Epithelial cell of proximal tubule (primary cell): Measurements from ENCODE around the gene DMXL2. TPM values are rescaled to one million over a fixed set of nuclear protein-coding genes. Genes with fewer than 3 reads are reported as not detected.
"Not testable (repeated sequence)": the region's sequence is repeated elsewhere in the genome, so short reads cannot be mapped to it uniquely, and the experiment has no call there.

Experiments used
- DNase-seq: peaks from one replicate; pipeline ENCODE4 v3.0.0-alpha.2; 2011; ENCODE audit warnings: low read depth
- H3K4me3 ChIP-seq: 2 replicates; pipeline ENCODE4 v1.5.1; 2011; ENCODE audit warnings: low read depth, mild to moderate bottlenecking, low read length
- total RNA-seq: library from RNA; depleted of rRNA; stranded (reverse); fragments of >200 nt; gene quantifications from 2 replicates; pipeline ENCODE4 v1.2.3, GENCODE V29; 2015
- TF ChIP-seq, protein P1 (sequence below): conservative IDR thresholded peaks from 2 replicates; pipeline ENCODE4 v1.5.1; 2012; ENCODE audit warnings: low read depth, mild to moderate bottlenecking, low read length

DMXL2 gene
- total RNA-seq, 1 donor from 2014 or later = 8.7 TPM

DNA sequence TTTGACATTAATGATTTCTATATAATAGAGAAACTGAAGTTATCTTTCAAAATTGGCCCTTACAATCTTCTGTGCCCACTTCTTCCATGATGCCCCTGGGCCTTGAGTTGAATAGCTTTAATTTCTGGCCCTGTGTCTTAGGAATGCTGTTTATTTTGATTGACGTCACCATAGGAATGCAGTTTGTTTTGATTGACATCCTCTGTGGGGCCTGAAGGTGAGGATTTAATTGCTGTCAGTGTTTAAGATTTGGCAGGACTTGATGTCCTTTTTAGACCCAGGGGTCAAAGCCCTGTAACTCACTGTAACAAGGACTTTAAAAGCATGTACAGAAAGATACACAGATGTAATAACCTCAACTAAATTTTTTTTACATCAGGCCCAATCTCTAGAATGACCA is 197.8 kb downstream of the DMXL2 start:
- DNase-seq = no peak

DNA sequence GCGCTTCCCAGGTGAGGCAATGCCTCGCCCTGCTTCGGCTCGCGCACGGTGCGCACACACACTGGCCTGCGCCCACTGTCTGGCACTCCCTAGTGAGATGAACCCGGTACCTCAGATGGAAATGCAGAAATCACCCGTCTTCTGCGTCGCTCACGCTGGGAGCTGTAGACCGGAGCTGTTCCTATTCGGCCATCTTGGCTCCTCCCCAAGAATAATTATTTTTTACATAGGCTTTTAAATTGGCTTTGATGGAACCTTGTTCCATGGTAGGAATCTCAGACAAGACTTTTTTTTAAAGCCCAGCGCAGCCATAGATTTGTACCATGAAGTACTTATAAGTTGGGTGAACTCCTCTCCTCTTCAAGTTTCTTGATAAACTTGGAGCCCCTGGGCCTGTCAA is 199.5 kb downstream of the DMXL2 start:
- not testable (repeated sequence) for H3K4me3 ChIP-seq, DNase-seq

More for the DNA sequence above, 197.8 kb downstream of the DMXL2 start:
- H3K4me3 ChIP-seq = no peak overlapping the region
- TF ChIP-seq, protein P1, sequence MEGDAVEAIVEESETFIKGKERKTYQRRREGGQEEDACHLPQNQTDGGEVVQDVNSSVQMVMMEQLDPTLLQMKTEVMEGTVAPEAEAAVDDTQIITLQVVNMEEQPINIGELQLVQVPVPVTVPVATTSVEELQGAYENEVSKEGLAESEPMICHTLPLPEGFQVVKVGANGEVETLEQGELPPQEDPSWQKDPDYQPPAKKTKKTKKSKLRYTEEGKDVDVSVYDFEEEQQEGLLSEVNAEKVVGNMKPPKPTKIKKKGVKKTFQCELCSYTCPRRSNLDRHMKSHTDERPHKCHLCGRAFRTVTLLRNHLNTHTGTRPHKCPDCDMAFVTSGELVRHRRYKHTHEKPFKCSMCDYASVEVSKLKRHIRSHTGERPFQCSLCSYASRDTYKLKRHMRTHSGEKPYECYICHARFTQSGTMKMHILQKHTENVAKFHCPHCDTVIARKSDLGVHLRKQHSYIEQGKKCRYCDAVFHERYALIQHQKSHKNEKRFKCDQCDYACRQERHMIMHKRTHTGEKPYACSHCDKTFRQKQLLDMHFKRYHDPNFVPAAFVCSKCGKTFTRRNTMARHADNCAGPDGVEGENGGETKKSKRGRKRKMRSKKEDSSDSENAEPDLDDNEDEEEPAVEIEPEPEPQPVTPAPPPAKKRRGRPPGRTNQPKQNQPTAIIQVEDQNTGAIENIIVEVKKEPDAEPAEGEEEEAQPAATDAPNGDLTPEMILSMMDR = no peak

DNA sequence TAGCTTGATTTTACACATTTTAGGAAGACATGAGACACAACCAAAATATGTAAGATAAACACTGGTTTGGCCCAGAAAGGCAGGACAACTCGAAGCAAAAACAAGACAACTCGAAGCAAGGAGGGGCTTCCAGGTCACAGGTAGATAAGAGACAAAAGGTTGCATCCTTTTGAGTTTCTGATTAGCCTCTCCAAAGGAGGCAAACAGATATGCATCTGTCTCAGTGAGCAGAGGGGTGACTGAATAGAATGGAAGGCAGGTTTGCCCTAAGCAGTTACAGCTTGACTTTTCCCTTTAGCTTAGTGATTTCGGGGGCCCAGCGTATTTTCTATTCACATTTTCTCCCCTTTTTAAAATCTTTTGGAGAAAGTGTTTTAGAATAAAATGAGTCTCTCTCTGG is 206.4 kb downstream of the DMXL2 start:
- DNase-seq = no peak
- H3K4me3 ChIP-seq = no peak overlapping the region
- TF ChIP-seq, protein P1 = no peak

DNA sequence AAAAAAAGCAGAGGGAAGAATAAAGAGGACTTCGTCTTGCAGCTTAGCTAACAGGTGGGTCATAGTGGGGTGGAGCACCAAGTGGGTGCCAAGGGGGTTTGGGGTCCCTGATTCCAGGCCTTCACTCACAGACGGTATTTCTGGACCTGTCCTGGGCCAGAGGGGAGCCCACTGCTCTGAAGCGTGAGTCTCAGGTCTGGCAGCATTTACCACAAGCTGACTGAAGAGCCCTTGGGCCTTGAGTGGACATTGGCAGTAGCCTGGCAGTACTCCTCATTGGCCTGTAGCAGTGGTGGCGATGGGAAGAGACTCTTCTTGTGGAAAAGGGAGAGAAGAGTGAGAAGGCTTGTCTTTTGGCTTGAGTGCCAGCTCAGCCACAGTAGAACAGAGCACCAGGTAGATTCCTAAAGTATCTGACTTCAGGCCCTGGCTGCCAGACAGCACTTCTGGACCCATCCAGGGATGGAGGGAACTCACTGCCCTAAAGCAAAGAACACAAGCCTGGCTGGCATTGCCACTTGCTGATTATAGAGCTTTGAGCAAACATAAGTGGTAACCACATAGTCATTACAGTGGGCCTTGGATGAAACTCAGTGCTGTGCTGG is 208.2 kb downstream of the DMXL2 start:
- no peak for DNase-seq
- no peak overlapping the region for H3K4me3 ChIP-seq
- TF ChIP-seq, protein P1 = no peak

DNA sequence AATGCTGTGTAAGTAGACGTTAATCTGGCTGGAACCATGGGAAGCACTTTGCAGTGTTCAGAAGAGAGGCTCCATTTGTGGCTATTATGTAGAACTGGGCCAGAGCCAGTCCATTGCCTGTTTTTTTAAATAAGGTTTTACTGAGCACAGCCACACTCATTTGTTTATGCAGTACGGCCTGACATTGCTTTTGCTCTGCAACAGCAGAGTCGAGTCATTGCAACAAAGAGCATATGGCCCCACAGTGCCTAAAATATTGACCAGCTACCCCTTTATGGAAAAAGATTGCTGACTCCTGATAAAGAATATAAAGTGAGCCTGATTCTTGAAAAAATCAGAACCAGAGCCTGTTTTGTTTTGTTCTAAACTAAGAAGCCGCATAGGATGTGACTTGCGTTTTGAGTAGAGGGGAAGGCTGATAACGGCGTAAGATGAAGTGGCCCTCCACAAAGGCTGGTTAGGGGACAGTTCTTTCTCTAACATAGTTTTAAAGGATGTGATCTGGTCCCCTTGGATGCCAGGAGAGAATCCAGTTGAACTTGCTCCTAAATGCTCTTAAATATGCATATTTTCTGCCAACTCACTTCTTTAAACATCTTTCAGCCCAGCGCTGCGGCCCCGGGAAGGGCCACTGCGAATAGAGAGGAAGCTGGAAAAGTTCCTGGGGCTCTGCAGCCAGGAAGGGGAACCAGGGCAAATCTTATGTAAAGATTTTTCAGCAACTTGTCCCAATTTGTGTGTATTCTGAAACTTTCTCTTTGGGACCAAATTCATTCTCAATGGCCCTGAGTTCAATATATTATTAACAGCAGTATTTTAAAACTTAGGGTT is 216.7 kb downstream of the DMXL2 start:
- H3K4me3 ChIP-seq = no peak overlapping the region
- no peak for DNase-seq
- TF ChIP-seq, protein P1 = no peak

DNA sequence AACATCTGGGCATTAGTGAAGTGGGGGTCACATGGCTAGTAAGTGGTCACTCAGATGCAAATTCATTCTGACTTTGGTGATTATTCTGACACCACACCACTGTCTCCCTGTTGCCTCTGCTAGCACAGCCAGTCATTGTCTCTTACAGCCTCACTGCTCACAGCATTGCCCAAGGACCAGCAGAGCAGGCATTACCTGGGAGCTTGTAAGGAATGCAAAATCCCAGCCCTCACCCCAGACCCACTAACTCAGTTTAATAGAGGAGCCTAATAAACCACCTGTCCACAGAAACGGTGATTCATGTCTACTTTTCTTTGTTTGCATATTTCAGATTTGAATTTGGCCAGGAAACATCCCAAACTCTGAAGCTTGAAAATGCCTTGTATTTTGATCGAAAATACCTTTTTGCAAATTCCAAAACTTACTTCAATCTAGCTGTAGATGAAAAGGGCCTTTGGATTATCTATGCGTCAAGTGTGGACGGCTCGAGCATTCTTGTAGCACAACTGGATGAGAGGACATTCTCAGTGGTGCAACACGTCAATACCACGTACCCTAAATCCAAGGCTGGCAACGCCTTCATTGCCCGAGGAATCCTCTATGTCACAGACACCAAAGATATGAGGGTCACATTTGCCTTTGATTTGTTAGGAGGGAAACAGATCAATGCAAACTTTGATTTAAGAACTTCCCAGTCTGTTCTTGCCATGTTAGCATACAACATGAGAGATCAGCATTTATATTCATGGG is 218.4 kb downstream of the DMXL2 start:
- no peak for DNase-seq
- TF ChIP-seq, protein P1 = no peak
- H3K4me3 ChIP-seq = no peak overlapping the region
